Muscle layer of duodenum (tissue), 2 donors: ENCODE results near the gene CNNM2.
A peak's percentile ranks its signal among the peaks of the same experiment; 100 is the strongest.

ENCODE experiments used
- H3K27ac ChIP-seq: one replicate; pipeline ENCODE4 v1.7.0; 2013; ENCODE audit warnings: mild to moderate bottlenecking, low read length
- H3K27me3 ChIP-seq: one replicate; pipeline ENCODE4 v1.7.0; 2013; ENCODE audit warnings: low read depth, mild to moderate bottlenecking, control low read depth, low read length
- H3K36me3 ChIP-seq, 2 donors: one replicate each; pipeline ENCODE4 v1.7.0; 2013; ENCODE audit warnings: low read length in 2 of 2, control low read depth in 1 of 2, mild to moderate bottlenecking in 1 of 2; ENCODE audit not compliant: insufficient read depth in 2 of 2, control insufficient read depth in 1 of 2
- H3K4me1 ChIP-seq, 2 donors: one replicate each; pipeline ENCODE4 v1.7.0; 2013; ENCODE audit warnings: low read length in 2 of 2, mild to moderate bottlenecking in 2 of 2, control low read depth in 1 of 2, moderate library complexity in 1 of 2; ENCODE audit not compliant: insufficient read depth in 2 of 2, control insufficient read depth in 1 of 2
- H3K4me3 ChIP-seq, 2 donors: one replicate each; pipeline ENCODE4 v1.7.0; 2013; ENCODE audit warnings: low read length in 2 of 2, low read depth in 1 of 2, mild to moderate bottlenecking in 1 of 2
- H3K9me3 ChIP-seq, 2 donors: one replicate each; pipeline ENCODE4 v1.7.0; 2013; ENCODE audit warnings: low read length in 2 of 2, control low read depth in 1 of 2, mild to moderate bottlenecking in 1 of 2; ENCODE audit not compliant: control insufficient read depth in 1 of 2
- donor health status: healthy.

CNNM2 gene

DNA sequence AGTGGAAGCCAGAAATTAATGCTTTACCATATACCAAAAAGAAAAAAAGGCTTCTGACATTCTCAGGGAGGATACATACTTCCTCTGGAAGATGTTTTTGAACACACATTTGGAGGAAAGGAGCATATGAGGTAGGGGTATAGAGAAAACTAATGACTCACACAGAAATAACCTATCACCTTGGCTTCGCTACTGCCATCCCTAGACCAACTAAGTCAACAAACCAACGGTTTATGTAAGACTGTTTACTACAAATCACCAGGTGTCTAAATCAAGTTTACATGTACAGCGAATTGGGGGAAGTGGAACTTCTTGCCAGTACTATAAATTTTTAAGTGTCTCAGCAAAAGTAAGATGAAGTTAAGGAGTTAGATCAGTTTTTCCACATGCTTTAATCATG lies 178.0 kb downstream of the CNNM2 start:
- Histone ChIP-seq H3K27me3 (no peaks in the 10 kb centered on the region), H3K9me3 (no peaks in the 10 kb centered on the region), H3K4me3 (no peak overlapping the region), H3K4me1 (no peaks in the 10 kb centered on the region), H3K27ac (no peak overlapping the region), H3K36me3 (peaks cover 65 to 78% of the 10 kb centered on the region in 2 donors)

DNA sequence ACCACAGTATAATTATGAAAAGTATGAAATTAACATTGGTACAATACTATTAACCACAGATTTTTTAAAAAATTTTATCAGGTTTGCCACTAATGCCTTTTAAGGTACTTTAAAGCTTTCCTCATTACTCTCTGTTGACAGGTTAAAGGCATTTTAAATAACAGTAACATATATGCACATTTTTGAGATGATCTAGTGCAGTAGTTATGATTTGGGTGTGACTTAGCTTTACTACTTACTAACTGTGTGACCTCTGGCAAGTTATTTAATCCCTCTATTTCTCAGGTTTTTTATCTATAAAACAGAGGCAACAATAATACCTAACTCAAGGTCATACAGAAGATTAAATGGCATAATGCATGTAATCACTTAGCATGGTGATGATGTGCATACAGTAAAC lies 180.1 kb downstream of the CNNM2 start:
- peaks cover 55 to 61% of the 10 kb centered on the region in 2 donors for H3K36me3 ChIP-seq
- H3K9me3 ChIP-seq = no peaks in the 10 kb centered on the region
- H3K4me1 ChIP-seq = no peaks in the 10 kb centered on the region
- no peak overlapping the region for H3K4me3 ChIP-seq
- no peak overlapping the region for H3K27ac ChIP-seq
- no peaks in the 10 kb centered on the region for H3K27me3 ChIP-seq

DNA sequence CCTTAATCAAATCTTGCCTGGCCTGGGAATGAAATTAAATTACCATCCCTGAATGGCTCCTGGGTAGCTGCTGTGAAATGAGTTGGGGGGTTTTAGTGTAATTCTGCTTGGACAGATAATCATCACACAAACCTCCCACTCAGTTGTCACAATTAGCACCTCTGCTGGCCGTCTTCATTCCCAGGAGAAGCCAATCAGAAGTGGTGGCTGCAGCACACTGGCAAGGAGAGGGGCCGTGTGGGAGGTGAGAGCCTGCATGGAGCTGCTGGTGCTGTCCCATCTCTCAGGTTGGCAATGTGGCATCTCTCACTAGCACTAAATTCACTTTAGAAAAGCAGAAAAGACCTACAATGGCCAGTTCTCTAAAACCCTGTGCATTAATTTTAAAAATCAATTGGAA lies 182.5 kb downstream of the CNNM2 start:
- Histone ChIP-seq H3K27ac (no peak overlapping the region), H3K4me3 (no peak overlapping the region), H3K4me1 (no peaks in the 10 kb centered on the region), H3K27me3 (no peaks in the 10 kb centered on the region), H3K9me3 (no peaks in the 10 kb centered on the region), H3K36me3 (peaks cover 37 to 55% of the 10 kb centered on the region in 2 donors)

DNA sequence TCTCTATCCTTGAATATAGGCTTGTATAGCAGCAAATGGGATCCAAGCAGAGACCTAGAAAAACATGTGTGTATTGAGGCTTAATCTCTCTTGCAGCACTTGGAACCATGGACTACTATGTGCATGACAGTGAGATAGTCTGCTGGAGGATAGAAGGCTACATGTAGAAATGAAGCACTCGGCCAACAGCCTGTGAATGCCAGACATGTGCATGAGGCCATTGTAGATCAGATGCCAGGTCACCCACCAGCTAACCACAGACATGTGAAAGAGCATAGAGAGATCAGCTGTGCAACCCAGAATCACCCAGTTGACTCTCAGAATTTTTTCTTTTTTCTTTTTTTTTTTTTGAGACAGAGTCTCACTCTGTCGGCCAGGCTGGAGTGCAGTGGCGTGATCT lies 184.1 kb downstream of the CNNM2 start:
- Histone ChIP-seq H3K27me3 (no peaks in the 10 kb centered on the region), H3K9me3 (no peaks in the 10 kb centered on the region), H3K27ac (no peak overlapping the region), H3K36me3 (peaks cover 36 to 53% of the 10 kb centered on the region in 2 donors), H3K4me1 (no peaks in the 10 kb centered on the region), H3K4me3 (no peak overlapping the region)

DNA sequence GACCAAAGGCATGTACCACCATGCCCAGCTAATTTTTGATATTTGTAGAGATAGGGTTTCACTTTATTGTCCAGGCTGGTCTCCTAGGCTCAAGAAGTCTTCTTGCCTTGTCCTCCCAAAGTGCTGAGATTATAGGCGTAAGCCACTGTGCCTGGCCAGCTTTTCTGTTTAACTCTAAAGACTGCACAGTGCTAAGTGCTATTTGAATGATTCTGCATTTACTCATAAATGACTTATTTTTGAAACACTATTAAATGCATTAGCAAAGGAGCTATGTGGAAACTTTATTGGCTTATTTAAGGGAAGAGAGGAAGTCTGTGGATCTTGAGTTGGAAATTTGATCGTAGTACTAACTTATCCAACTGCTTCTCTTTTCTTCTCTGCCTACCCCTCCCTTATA lies 185.9 kb downstream of the CNNM2 start:
- H3K36me3 ChIP-seq = peaks cover 21 to 36% of the 10 kb centered on the region in 2 donors
- H3K4me3 ChIP-seq = no peak overlapping the region
- H3K9me3 ChIP-seq = no peaks in the 10 kb centered on the region
- H3K27ac ChIP-seq = no peak overlapping the region
- no peaks in the 10 kb centered on the region for H3K27me3 ChIP-seq
- no peaks in the 10 kb centered on the region for H3K4me1 ChIP-seq

DNA sequence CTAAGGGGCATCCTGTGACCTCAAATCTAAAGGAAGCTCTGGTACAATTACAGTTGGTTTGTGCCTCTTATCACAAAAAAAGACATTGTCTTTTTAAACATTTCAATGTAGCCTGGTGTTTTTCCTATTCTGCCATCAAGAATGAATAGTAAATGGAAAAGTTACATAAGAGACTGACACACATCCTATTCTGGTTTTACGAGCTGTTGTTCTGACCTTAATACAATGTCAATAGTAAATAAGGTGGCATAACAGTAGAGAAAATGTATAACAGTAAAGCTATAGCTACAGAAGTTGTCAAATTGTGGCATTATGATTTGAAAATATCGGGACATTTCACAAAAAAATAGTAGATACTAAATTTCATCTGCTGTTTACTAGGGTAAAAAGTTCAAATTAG lies 186.6 kb downstream of the CNNM2 start:
- no peak overlapping the region for H3K27ac ChIP-seq
- no peak overlapping the region for H3K4me3 ChIP-seq
- H3K9me3 ChIP-seq = no peaks in the 10 kb centered on the region
- no peaks in the 10 kb centered on the region for H3K27me3 ChIP-seq
- no peaks in the 10 kb centered on the region for H3K4me1 ChIP-seq
- H3K36me3 ChIP-seq = peaks cover 16 to 30% of the 10 kb centered on the region in 2 donors

DNA sequence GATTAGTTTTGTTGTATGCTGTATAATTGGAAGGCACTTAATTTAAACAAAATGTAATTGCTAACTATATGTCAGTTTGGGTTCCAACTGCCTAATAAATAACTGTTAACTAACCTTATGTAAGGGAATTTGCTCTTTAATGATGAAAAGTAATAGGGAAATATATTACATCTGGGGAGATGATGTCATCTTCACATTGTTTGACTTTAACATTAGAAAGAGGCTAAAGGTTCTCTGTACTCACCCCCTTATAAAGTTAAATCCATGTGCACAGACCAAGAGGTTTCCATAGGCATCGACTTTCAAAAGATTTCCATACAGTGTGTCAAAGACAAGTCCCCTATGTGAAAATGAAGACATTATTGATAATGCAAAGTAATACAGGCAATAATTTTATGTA lies 187.4 kb downstream of the CNNM2 start:
- Histone ChIP-seq H3K9me3 (no peaks in the 10 kb centered on the region), H3K4me1 (peaks cover 0 to 3% of the 10 kb centered on the region in 2 donors), H3K27ac (no peak overlapping the region), H3K4me3 (no peak overlapping the region), H3K27me3 (no peaks in the 10 kb centered on the region), H3K36me3 (peaks cover 10 to 23% of the 10 kb centered on the region in 2 donors)

DNA sequence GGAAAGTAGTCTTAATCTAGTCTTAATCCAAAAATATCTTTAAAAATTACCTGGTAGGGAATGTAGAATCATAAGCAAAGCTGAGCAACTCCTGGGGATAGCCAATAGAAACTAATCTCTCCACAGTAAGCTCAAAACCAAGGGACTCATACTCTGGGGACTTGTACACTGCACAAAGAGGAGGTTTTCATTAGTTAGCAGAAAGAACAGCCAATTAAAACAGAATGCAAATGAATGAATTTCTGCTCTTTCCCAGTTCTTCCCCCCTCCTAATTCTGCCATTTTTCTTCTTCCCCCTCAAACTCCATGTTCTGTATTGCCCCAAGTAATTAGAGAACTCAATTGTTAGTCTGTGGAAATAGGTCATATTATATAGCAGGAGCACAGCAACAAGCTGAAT lies 188.4 kb downstream of the CNNM2 start:
- peaks cover 6 to 10% of the 10 kb centered on the region in 2 donors for H3K4me1 ChIP-seq
- H3K27ac ChIP-seq = no peak overlapping the region
- H3K27me3 ChIP-seq = no peaks in the 10 kb centered on the region
- H3K9me3 ChIP-seq = no peaks in the 10 kb centered on the region
- H3K4me3 ChIP-seq = no peak overlapping the region
- H3K36me3 ChIP-seq = peaks cover 3 to 19% of the 10 kb centered on the region in 2 donors

DNA sequence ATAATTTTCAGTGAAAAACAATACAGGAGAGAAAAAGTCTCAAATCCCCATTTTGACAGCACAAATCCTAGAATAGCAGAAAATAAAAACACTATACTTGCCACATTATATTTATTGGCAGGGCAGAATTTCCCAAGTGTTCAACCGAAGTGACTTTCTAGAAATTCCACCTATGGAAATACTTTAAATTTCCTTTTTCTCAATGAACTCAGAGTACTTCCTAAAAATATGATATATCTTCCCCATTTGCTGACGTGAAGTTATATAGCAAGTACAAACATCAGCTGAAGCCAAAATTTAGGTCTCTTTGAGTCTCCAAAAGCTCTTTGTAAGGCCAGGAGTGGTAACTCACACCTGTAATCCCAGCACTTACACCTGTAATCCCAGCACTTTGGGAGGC lies 191.7 kb downstream of the CNNM2 start:
- peaks cover 11 to 20% of the 10 kb centered on the region in 2 donors for H3K4me1 ChIP-seq
- H3K27ac ChIP-seq = no peak overlapping the region
- H3K27me3 ChIP-seq = no peaks in the 10 kb centered on the region
- no peaks in the 10 kb centered on the region for H3K36me3 ChIP-seq
- no peak overlapping the region for H3K4me3 ChIP-seq
- H3K9me3 ChIP-seq = no peaks in the 10 kb centered on the region

DNA sequence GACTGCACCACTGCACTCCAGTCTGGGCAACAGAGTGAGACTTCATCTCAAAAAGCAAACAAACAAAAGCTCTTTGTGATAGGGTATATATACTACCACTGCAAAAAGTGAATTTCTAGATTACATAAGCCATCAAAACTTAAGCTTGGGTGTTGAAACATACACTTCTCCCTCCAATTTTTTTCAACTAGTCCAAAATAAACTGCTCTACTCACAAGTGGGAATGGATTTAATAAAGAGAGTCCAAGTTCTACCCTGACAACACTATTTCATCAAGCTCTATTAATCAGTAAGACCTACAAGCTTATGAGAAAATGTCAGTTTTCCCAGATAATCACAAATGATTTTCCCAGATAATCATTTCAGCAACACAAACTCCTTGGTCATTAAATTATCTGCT lies 192.3 kb downstream of the CNNM2 start:
- no peak overlapping the region for H3K4me3 ChIP-seq
- H3K4me1 ChIP-seq = peaks cover 11 to 20% of the 10 kb centered on the region in 2 donors
- H3K9me3 ChIP-seq = no peaks in the 10 kb centered on the region
- no peaks in the 10 kb centered on the region for H3K27me3 ChIP-seq
- H3K27ac ChIP-seq = no peak overlapping the region
- no peaks in the 10 kb centered on the region for H3K36me3 ChIP-seq

DNA sequence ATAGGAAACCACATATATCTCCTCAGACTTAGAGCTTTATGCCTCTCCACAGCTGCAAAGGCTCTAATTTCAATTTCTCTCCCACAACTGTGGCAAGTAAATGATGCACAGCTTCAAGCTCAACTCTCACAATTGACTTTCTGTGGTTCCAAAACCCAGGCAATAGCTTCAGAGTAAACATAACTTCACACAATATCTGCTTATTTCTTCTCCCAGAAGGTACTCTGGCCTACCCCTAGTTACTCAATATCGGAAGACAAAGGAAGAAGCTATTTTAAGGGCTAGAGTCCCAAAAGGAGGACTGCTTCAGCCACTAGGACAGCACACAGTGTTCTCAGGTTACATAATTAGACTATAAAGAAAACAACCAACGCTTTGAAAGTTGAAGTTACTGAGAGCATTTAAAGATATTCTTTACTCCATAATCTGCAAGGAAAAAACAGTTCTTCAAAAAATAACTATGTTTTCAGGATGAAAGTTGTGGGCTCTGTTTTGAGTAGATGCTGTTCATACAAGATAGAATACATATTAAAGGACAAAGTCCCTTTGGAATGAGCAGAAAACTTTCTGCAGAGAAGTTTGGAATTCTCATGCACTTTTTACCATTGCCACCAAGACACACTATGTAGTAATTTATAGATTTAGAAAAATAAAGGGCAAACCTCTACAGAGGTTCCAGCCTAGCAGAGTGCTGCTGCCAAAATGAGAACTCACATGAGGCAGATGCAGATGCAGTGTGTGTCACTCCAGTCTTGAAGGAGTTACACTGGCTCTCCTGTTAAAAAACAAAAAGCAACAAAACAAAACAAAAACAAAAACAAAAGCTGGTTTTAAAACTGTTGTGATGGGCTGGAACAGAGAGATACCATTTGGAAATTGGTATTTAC lies 193.2 kb downstream of the CNNM2 start:
- H3K36me3 ChIP-seq = no peaks in the 10 kb centered on the region
- peaks cover 11 to 20% of the 10 kb centered on the region in 2 donors for H3K4me1 ChIP-seq
- H3K4me3 ChIP-seq = no peak overlapping the region
- H3K9me3 ChIP-seq = no peaks in the 10 kb centered on the region
- no peaks in the 10 kb centered on the region for H3K27me3 ChIP-seq
- H3K27ac ChIP-seq = peak overlapping the region; percentile 3
